ENCODE measurements around the gene MTG2. TPM values are rescaled to one million over a fixed set of nuclear protein-coding genes. Genes with fewer than 3 reads are reported as not detected.

MTG2 gene
- total and polyA plus RNA-seq, 2 of the 13 experiments (the other 11 are each of a cell fraction or from before 2014, with no cell fraction given): 20.4 to 37.8 TPM

DNA sequence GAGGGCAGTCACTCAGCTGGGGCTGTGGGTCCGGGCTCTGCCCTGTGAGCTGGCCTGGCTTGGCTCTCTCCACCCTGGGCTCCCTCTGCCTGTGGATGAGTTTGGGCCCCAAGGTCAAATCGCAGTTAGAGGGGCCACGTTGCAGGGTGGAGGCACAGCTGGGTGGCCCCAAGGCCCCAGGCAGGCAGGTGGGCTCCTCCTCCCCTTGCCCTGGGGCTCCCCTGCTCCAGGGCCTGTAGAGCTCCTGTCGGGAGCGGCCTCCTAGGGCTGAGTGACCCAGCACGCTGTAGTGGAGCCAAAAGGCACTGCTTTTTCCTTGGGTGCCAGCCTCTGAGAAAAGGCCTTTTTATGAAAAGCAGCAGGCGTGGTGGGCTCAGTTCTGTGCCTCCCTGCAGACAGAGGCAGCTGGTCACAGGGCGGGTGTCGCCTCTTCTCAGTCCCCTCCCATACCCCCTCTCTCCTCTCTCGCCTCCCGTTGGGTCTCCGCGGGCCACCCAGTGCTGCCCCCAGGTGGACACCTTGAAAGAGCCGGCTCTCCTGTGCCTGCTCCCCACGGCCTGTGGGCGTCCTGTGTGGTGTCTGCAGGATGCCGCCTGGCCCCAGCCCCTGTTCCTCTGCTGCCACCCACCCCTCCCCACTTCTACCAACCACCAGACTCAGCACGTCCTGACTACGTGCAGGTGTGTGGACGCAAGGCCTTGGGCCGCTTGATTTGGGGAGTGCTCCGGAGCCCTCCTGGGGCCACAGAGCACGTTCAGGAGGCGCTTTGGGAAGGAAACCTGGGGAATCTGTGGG, 26.0 kb upstream of the MTG2 start (continued):
- TF ChIP-seq ZBTB8A (CRISPR knock-in tag; IDR thresholded peaks at IDR 0.05; ENCODE audit: borderline replicate concordance, low read depth) (no peak), STAG1 (CRISPR knock-in tag; IDR thresholded peaks at IDR 0.05) (peak; percentile 82), E2F5 (CRISPR knock-in tag; conservative IDR thresholded peaks at IDR 0.05) (no peak), PHF8 (CRISPR knock-in tag; IDR thresholded peaks at IDR 0.05) (no peak), GTF2F1 (IDR thresholded peaks at IDR 0.05; ENCODE audit: low read length) (no peak), THAP11 (CRISPR knock-in tag; IDR thresholded peaks at IDR 0.05) (peak; percentile 42; the same call in 1 of the 2 replicates), KLF15 (CRISPR knock-in tag; IDR thresholded peaks at IDR 0.05; ENCODE audit: borderline replicate concordance) (no peak), GABPB1 (CRISPR knock-in tag; IDR thresholded peaks at IDR 0.05) (peak; percentile 64), ELF1 (CRISPR knock-in tag; IDR thresholded peaks at IDR 0.05) (peak; percentile 42; the same call in 1 of the 2 replicates), ZNF430 (CRISPR knock-in tag; IDR thresholded peaks at IDR 0.05) (no peak), RAD51 (IDR thresholded peaks at IDR 0.05; ENCODE audit: borderline replicate concordance) (no peak), ZNF264 (CRISPR knock-in tag; IDR thresholded peaks at IDR 0.05) (no peak), TAF1 (CRISPR knock-in tag; IDR thresholded peaks at IDR 0.05) (no peak), MXD4 (CRISPR knock-in tag; IDR thresholded peaks at IDR 0.05) (0 out of 2 replicates have a peak, but pooled peaks have one; percentile 28), ZNF350 (CRISPR knock-in tag; IDR thresholded peaks at IDR 0.05; ENCODE audit: borderline replicate concordance, low read depth) (peak; percentile 43; the same call in 1 of the 2 replicates)
- TF ChIP-seq, protein P1, sequence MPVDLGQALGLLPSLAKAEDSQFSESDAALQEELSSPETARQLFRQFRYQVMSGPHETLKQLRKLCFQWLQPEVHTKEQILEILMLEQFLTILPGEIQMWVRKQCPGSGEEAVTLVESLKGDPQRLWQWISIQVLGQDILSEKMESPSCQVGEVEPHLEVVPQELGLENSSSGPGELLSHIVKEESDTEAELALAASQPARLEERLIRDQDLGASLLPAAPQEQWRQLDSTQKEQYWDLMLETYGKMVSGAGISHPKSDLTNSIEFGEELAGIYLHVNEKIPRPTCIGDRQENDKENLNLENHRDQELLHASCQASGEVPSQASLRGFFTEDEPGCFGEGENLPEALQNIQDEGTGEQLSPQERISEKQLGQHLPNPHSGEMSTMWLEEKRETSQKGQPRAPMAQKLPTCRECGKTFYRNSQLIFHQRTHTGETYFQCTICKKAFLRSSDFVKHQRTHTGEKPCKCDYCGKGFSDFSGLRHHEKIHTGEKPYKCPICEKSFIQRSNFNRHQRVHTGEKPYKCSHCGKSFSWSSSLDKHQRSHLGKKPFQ (CRISPR knock-in tag; IDR thresholded peaks at IDR 0.05; ENCODE audit: insufficient replicate concordance): no peak
- TF ChIP-seq, protein P2, sequence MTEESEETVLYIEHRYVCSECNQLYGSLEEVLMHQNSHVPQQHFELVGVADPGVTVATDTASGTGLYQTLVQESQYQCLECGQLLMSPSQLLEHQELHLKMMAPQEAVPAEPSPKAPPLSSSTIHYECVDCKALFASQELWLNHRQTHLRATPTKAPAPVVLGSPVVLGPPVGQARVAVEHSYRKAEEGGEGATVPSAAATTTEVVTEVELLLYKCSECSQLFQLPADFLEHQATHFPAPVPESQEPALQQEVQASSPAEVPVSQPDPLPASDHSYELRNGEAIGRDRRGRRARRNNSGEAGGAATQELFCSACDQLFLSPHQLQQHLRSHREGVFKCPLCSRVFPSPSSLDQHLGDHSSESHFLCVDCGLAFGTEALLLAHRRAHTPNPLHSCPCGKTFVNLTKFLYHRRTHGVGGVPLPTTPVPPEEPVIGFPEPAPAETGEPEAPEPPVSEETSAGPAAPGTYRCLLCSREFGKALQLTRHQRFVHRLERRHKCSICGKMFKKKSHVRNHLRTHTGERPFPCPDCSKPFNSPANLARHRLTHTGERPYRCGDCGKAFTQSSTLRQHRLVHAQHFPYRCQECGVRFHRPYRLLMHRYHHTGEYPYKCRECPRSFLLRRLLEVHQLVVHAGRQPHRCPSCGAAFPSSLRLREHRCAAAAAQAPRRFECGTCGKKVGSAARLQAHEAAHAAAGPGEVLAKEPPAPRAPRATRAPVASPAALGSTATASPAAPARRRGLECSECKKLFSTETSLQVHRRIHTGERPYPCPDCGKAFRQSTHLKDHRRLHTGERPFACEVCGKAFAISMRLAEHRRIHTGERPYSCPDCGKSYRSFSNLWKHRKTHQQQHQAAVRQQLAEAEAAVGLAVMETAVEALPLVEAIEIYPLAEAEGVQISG (CRISPR knock-in tag; IDR thresholded peaks at IDR 0.05): peak; percentile 46; the same call in 1 of the 2 replicates
- TF ChIP-seq, protein P3, sequence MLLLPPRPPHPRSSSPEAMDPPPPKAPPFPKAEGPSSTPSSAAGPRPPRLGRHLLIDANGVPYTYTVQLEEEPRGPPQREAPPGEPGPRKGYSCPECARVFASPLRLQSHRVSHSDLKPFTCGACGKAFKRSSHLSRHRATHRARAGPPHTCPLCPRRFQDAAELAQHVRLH (CRISPR knock-in tag; IDR thresholded peaks at IDR 0.05; ENCODE audit: borderline replicate concordance, low read depth): 0 out of 2 replicates have a peak, but pooled peaks have one; percentile 27
- TF ChIP-seq, protein P4, sequence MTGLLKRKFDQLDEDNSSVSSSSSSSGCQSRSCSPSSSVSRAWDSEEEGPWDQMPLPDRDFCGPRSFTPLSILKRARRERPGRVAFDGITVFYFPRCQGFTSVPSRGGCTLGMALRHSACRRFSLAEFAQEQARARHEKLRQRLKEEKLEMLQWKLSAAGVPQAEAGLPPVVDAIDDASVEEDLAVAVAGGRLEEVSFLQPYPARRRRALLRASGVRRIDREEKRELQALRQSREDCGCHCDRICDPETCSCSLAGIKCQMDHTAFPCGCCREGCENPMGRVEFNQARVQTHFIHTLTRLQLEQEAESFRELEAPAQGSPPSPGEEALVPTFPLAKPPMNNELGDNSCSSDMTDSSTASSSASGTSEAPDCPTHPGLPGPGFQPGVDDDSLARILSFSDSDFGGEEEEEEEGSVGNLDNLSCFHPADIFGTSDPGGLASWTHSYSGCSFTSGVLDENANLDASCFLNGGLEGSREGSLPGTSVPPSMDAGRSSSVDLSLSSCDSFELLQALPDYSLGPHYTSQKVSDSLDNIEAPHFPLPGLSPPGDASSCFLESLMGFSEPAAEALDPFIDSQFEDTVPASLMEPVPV (CRISPR knock-in tag; IDR thresholded peaks at IDR 0.05): no peak
- TF ChIP-seq, protein P5, sequence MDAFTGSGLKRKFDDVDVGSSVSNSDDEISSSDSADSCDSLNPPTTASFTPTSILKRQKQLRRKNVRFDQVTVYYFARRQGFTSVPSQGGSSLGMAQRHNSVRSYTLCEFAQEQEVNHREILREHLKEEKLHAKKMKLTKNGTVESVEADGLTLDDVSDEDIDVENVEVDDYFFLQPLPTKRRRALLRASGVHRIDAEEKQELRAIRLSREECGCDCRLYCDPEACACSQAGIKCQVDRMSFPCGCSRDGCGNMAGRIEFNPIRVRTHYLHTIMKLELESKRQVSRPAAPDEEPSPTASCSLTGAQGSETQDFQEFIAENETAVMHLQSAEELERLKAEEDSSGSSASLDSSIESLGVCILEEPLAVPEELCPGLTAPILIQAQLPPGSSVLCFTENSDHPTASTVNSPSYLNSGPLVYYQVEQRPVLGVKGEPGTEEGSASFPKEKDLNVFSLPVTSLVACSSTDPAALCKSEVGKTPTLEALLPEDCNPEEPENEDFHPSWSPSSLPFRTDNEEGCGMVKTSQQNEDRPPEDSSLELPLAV (CRISPR knock-in tag; conservative IDR thresholded peaks at IDR 0.05; ENCODE audit: low read depth): no peak

Measured in HepG2 (cell line).